ENCODE results near the gene RIMBP2. TPM values are rescaled to one million over a fixed set of nuclear protein-coding genes. Genes with fewer than 3 reads are reported as not detected.

Gene RIMBP2
- total RNA-seq, 1 donor from 2014 or later = 0.99 TPM

DNA sequence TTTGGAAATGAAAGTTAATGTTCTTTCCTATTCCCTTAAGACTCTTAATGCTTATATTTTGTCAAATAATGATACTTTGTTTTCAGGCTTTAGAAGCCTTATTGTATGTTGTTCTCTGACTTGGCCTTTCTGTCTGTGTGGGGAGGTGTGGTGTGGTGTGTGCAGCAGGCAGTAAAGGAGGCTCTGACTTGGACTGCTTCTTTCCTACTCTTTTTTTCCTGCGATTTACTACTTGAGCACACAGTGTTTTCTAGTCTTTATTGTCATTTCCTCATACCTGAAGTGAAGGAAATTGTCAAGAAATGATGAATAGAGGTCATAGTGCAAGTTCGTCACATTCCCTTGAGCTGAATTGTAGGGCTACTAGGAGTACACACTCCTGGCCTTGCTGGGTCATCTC lies 351.5 kb downstream of the RIMBP2 start:
- Mint-ChIP-seq H3K4me1 (peaks cover 5% of the 10 kb centered on the region), H3K27me3 (ENCODE audit: insufficient read depth, low read depth) (peaks cover 11% of the 10 kb centered on the region), H3K9me3 (no peaks in the 10 kb centered on the region), H3K27ac (no peak overlapping the region), H3K36me3 (no peaks in the 10 kb centered on the region), H3K4me3 (no peak overlapping the region)
- DNase-seq (ENCODE audit: low spot score) = no peak
- H3K9ac ChIP-seq = no peak overlapping the region
- H4K20me1 ChIP-seq (ENCODE audit: low read depth) = no peaks in the 10 kb centered on the region
- no peaks in the 10 kb centered on the region for H3K79me2 ChIP-seq (ENCODE audit: low read depth)
- H2AFZ ChIP-seq (replicated peaks) = no peak overlapping the region
- H3K4me2 ChIP-seq = no peak overlapping the region
- H3F3A ChIP-seq (ENCODE audit: low read depth) = no peaks in the 10 kb centered on the region
- H3K4me3 ChIP-seq = no peak overlapping the region
- H3K36me3 ChIP-seq = no peaks in the 10 kb centered on the region
- TF ChIP-seq, protein P1, sequence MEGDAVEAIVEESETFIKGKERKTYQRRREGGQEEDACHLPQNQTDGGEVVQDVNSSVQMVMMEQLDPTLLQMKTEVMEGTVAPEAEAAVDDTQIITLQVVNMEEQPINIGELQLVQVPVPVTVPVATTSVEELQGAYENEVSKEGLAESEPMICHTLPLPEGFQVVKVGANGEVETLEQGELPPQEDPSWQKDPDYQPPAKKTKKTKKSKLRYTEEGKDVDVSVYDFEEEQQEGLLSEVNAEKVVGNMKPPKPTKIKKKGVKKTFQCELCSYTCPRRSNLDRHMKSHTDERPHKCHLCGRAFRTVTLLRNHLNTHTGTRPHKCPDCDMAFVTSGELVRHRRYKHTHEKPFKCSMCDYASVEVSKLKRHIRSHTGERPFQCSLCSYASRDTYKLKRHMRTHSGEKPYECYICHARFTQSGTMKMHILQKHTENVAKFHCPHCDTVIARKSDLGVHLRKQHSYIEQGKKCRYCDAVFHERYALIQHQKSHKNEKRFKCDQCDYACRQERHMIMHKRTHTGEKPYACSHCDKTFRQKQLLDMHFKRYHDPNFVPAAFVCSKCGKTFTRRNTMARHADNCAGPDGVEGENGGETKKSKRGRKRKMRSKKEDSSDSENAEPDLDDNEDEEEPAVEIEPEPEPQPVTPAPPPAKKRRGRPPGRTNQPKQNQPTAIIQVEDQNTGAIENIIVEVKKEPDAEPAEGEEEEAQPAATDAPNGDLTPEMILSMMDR (IDR thresholded peaks at IDR 0.05) = no peak
- TF ChIP-seq EZH2phosphoT487 (IDR thresholded peaks at IDR 0.05) (no peak), EZH2 (IDR thresholded peaks at IDR 0.05) (no peak)
- H3K4me1 ChIP-seq = no peaks in the 10 kb centered on the region
- H3K9me3 ChIP-seq (ENCODE audit: low read depth) = no peaks in the 10 kb centered on the region
- H3K27me3 ChIP-seq = no peaks in the 10 kb centered on the region
- no peak overlapping the region for H3K27ac ChIP-seq

DNA sequence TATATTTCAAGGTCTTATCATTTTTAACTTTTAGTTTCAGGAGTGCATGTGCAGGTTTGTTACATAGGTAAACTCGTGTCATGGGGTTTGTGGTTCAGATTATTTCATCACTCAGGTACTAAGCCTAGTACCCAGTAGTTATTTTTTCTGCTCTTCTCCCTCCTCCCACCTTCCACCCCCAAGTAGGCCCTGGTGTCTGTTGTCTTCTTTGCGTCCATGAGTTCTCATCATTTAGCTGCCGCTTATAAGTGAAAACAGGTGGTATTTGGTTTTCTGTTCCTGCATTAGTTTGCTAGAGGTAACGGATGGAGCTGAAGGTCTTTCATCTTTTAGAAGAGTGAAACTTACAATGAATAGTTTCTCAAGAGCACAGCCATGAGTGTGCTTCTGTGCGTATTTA lies 354.0 kb downstream of the RIMBP2 start:
- H3K36me3 Mint-ChIP-seq = no peaks in the 10 kb centered on the region

GRCh38 chr12:130357729-130358330 lies 358.3 kb downstream of the RIMBP2 start:
- H3K27ac ChIP-seq = no peak overlapping the region
- Mint-ChIP-seq H3K9me3 (no peaks in the 10 kb centered on the region), H3K27ac (no peak overlapping the region), H3K4me3 (no peak overlapping the region), H3K27me3 (ENCODE audit: insufficient read depth, low read depth) (peaks cover 4% of the 10 kb centered on the region), H3K36me3 (no peaks in the 10 kb centered on the region), H3K4me1 (peaks cover 12% of the 10 kb centered on the region)
- peaks cover 7% of the 10 kb centered on the region for H3K27me3 ChIP-seq
- H3K79me2 ChIP-seq (ENCODE audit: low read depth) = no peaks in the 10 kb centered on the region
- TF ChIP-seq EZH2phosphoT487 (IDR thresholded peaks at IDR 0.05) (no peak), EZH2 (IDR thresholded peaks at IDR 0.05) (no peak)
- TF ChIP-seq, protein P1 (IDR thresholded peaks at IDR 0.05) = no peak
- no peaks in the 10 kb centered on the region for H4K20me1 ChIP-seq (ENCODE audit: low read depth)
- DNase-seq (ENCODE audit: low spot score) = no peak
- H3K4me3 ChIP-seq = no peak overlapping the region
- no peaks in the 10 kb centered on the region for H3K9me3 ChIP-seq (ENCODE audit: low read depth)
- no peak overlapping the region for H2AFZ ChIP-seq (replicated peaks)
- H3F3A ChIP-seq (ENCODE audit: low read depth) = no peaks in the 10 kb centered on the region
- no peak overlapping the region for H3K9ac ChIP-seq
- no peaks in the 10 kb centered on the region for H3K36me3 ChIP-seq
- peaks cover 3% of the 10 kb centered on the region for H3K4me1 ChIP-seq
- H3K4me2 ChIP-seq = no peak overlapping the region

More for the DNA sequence above, 354.0 kb downstream of the RIMBP2 start:
- no peaks in the 10 kb centered on the region for H3K9me3 ChIP-seq (ENCODE audit: low read depth)
- no peak overlapping the region for H3K4me3 ChIP-seq
- H3F3A ChIP-seq (ENCODE audit: low read depth) = no peaks in the 10 kb centered on the region
- H3K4me2 ChIP-seq = no peak overlapping the region
- H3K4me1 ChIP-seq = no peaks in the 10 kb centered on the region
- TF ChIP-seq, protein P1 (IDR thresholded peaks at IDR 0.05) = no peak
- TF ChIP-seq EZH2 (IDR thresholded peaks at IDR 0.05) (no peak), EZH2phosphoT487 (IDR thresholded peaks at IDR 0.05) (no peak)
- no peak for DNase-seq (ENCODE audit: low spot score)
- no peaks in the 10 kb centered on the region for H4K20me1 ChIP-seq (ENCODE audit: low read depth)
- H3K27me3 ChIP-seq = peaks cover 7% of the 10 kb centered on the region
- no peaks in the 10 kb centered on the region for H3K36me3 ChIP-seq
- Mint-ChIP-seq H3K4me1 (peaks cover 5% of the 10 kb centered on the region), H3K9me3 (no peaks in the 10 kb centered on the region), H3K27me3 (ENCODE audit: insufficient read depth, low read depth) (peaks cover 3% of the 10 kb centered on the region), H3K27ac (no peak overlapping the region), H3K4me3 (no peak overlapping the region)
- H3K9ac ChIP-seq = no peak overlapping the region
- no peak overlapping the region for H2AFZ ChIP-seq (replicated peaks)
- no peak overlapping the region for H3K27ac ChIP-seq
- H3K79me2 ChIP-seq (ENCODE audit: low read depth) = no peaks in the 10 kb centered on the region
